H1 (cell line): ENCODE measurements around the gene CDKL1. TPM values are rescaled to one million over a fixed set of nuclear protein-coding genes. Genes with fewer than 3 reads are reported as not detected.

ENCODE experiments used
- ASH2L ChIP-seq: fragments of 200-600, 300-600 bp; sonication (generic); IDR thresholded peaks from one replicate; pipeline ENCODE4 v1.7.1; 2017; ENCODE audit warnings: low read length
- BACH1 ChIP-seq: IDR thresholded peaks from 2 replicates; pipeline ENCODE4 v1.6.1; 2012; ENCODE audit warnings: low read length, improper control_type of control experiment
- CREB1 ChIP-seq: IDR thresholded peaks from 2 replicates; pipeline ENCODE4 v1.6.1; 2012; ENCODE audit warnings: inconsistent platforms
- MAX ChIP-seq: IDR thresholded peaks from 2 replicates; pipeline ENCODE4 v1.6.1; 2012; ENCODE audit warnings: inconsistent platforms
- POLR2AphosphoS5 ChIP-seq: IDR thresholded peaks from 2 replicates; pipeline ENCODE4 v1.6.1; 2011; ENCODE audit warnings: low read depth, low read length
- RAD21 ChIP-seq, 2 experiments: IDR thresholded peaks in 1 of 2; conservative IDR thresholded peaks in 1 of 2; 2 replicates each; pipeline ENCODE4 v1.6.1; 2011; ENCODE audit warnings: low read depth in 2 of 2, low read length in 2 of 2, improper control_type of control experiment in 1 of 2, inconsistent platforms in 1 of 2, mild to moderate bottlenecking in 1 of 2, moderate library complexity in 1 of 2
- ZNF274 ChIP-seq: IDR thresholded peaks from 2 replicates; pipeline ENCODE4 v1.7.0; 2012; ENCODE audit warnings: low read length, borderline replicate concordance; ENCODE audit errors: extremely low read depth
- polyA plus RNA-seq, 7 experiments: library from polyadenylated mRNA; depleted of rRNA in 3 of 7; stranded (reverse) in 5 of 7; unstranded in 2 of 7; fragments of >200 nt in 5 of 7; fragments of 200-250 nt in 2 of 7; gene quantifications; 1 replicate in 5 of 7; 2 replicates in 1 of 7; 4 replicates in 1 of 7; pipeline versions ENCODE4 v1.2.1 to v1.2.3, GENCODE V29; 2011 to 2013; ENCODE audit warnings: missing spikeins in 2 of 7, mixed read lengths in 2 of 7
- total RNA-seq: library from RNA; stranded (reverse); fragmentation: NEBNext Ultra II Directional; extraction: Animal tissue kit (Norgen Biotek cat#: 25700); gene quantifications from 2 replicates; pipeline ENCODE4 v1.2.1, GENCODE V29; 2021

CDKL1 gene
- total and polyA plus RNA-seq, 2 of the 8 experiments (the other 6 are each of a cell fraction or from before 2014, with no cell fraction given), result 1.2 to 2.2 TPM

GRCh38 chr14:50407111-50407812, 10.6 kb upstream of the CDKL1 start (continued):
- TF ChIP-seq POLR2AphosphoS5, result no peak
- no peak for TF ChIP-seq BACH1
- TF ChIP-seq ZNF274, result no peak
- no peak for TF ChIP-seq ASH2L
- TF ChIP-seq RAD21 (IDR thresholded peaks at IDR 0.05 in 1 of 2, conservative IDR thresholded peaks at IDR 0.05 in 1 of 2; ENCODE audit: low read depth in 2 of 2, low read length in 2 of 2), result no peak
- TF ChIP-seq CREB1, result no peak
- TF ChIP-seq MAX, result no peak
